ENCODE measurements around the gene CFI. TPM values are rescaled to one million over a fixed set of nuclear protein-coding genes. Genes with fewer than 3 reads are reported as not detected.

Gene CFI
- total and polyA plus RNA-seq, 9 of the 15 experiments (the other 6 are each of a cell fraction or from before 2014, with no cell fraction given) = 0.30 to 8.4 (median 0.95) TPM

DNA sequence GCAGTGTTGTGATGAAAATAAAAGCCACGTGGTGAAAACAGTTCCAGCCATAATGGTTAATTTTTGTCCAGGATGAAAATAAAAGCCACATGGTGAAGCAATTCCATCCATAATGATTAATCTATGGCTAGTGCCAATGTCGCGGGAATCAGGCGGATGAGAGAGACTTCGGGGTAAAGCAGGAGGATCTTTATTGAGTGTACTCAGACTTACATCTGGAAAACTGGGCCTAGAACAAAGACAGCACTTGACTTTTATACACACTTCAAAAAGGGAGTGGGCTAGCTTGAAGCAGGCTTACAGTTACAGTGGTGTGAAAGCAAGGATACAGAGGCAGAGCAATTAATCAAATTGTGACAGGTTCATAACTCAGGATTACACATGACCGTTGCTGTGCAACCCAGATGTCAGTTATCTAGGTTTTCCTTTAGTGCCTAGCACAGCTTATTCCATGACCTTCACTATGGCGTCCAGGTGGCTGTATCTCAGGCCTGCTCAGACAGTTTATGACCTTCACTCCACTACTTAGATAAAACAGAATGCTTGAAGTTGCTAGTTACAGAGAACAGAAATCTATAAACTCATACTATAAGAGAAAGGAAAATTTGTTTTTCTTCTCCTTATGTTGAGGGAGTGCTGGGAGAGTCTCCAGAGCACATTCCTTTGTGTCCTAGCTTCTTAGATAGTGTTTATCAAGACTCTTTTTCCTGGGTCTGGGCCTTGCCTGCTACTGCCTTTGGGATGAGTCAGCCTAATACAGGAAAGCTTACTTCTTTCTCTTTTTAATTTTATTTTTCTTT lies 66.0 kb downstream of the CFI start (continued):
- no peak for TF ChIP-seq NCOA2 (IDR thresholded peaks at IDR 0.05; ENCODE audit: partially characterized antibody in 2 of 2)
- TF ChIP-seq SREBF1 (IDR thresholded peaks at IDR 0.05; ENCODE audit: borderline replicate concordance, low read depth, low read length) = no peak
- TF ChIP-seq, protein P1, sequence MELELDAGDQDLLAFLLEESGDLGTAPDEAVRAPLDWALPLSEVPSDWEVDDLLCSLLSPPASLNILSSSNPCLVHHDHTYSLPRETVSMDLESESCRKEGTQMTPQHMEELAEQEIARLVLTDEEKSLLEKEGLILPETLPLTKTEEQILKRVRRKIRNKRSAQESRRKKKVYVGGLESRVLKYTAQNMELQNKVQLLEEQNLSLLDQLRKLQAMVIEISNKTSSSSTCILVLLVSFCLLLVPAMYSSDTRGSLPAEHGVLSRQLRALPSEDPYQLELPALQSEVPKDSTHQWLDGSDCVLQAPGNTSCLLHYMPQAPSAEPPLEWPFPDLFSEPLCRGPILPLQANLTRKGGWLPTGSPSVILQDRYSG (tag; conservative IDR thresholded peaks at IDR 0.05; ENCODE audit: low read depth) = 0 out of 2 replicates have a peak, but pooled peaks have one; percentile 3
- TF ChIP-seq, protein P2, sequence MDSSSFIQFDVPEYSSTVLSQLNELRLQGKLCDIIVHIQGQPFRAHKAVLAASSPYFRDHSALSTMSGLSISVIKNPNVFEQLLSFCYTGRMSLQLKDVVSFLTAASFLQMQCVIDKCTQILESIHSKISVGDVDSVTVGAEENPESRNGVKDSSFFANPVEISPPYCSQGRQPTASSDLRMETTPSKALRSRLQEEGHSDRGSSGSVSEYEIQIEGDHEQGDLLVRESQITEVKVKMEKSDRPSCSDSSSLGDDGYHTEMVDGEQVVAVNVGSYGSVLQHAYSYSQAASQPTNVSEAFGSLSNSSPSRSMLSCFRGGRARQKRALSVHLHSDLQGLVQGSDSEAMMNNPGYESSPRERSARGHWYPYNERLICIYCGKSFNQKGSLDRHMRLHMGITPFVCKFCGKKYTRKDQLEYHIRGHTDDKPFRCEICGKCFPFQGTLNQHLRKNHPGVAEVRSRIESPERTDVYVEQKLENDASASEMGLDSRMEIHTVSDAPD (CRISPR knock-in tag; IDR thresholded peaks at IDR 0.05) = no peak
- TF ChIP-seq OTX1 (CRISPR knock-in tag; IDR thresholded peaks at IDR 0.05) = no peak
- TF ChIP-seq SMARCE1 (IDR thresholded peaks at IDR 0.05) = peak; percentile 36; the same call in 1 of the 2 replicates
- no peak for TF ChIP-seq ZNF121 (CRISPR knock-in tag; conservative IDR thresholded peaks at IDR 0.05)
- no peak for TF ChIP-seq ZNF830 (CRISPR knock-in tag; IDR thresholded peaks at IDR 0.05)
- TF ChIP-seq, protein P3, sequence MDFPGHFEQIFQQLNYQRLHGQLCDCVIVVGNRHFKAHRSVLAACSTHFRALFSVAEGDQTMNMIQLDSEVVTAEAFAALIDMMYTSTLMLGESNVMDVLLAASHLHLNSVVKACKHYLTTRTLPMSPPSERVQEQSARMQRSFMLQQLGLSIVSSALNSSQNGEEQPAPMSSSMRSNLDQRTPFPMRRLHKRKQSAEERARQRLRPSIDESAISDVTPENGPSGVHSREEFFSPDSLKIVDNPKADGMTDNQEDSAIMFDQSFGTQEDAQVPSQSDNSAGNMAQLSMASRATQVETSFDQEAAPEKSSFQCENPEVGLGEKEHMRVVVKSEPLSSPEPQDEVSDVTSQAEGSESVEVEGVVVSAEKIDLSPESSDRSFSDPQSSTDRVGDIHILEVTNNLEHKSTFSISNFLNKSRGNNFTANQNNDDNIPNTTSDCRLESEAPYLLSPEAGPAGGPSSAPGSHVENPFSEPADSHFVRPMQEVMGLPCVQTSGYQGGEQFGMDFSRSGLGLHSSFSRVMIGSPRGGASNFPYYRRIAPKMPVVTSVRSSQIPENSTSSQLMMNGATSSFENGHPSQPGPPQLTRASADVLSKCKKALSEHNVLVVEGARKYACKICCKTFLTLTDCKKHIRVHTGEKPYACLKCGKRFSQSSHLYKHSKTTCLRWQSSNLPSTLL (IDR thresholded peaks at IDR 0.05) = no peak
- TF ChIP-seq ZNF586 (CRISPR knock-in tag; conservative IDR thresholded peaks at IDR 0.05) = no peak
- TF ChIP-seq GATAD2A (IDR thresholded peaks at IDR 0.05) = no peak
- TF ChIP-seq RB1 (IDR thresholded peaks at IDR 0.05; ENCODE audit: low read depth) = no peak
- no peak for TF ChIP-seq LCOR (CRISPR knock-in tag; IDR thresholded peaks at IDR 0.05)
- no peak for TF ChIP-seq SRSF3 (IDR thresholded peaks at IDR 0.05; ENCODE audit: insufficient read depth, low read length)
- no peak for TF ChIP-seq KAT8 (IDR thresholded peaks at IDR 0.05; ENCODE audit: low read depth)
- TF ChIP-seq MCM3 (IDR thresholded peaks at IDR 0.05) = no peak
- TF ChIP-seq, protein P4, sequence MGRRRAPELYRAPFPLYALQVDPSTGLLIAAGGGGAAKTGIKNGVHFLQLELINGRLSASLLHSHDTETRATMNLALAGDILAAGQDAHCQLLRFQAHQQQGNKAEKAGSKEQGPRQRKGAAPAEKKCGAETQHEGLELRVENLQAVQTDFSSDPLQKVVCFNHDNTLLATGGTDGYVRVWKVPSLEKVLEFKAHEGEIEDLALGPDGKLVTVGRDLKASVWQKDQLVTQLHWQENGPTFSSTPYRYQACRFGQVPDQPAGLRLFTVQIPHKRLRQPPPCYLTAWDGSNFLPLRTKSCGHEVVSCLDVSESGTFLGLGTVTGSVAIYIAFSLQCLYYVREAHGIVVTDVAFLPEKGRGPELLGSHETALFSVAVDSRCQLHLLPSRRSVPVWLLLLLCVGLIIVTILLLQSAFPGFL (CRISPR knock-in tag; IDR thresholded peaks at IDR 0.05) = no peak
- TF ChIP-seq TCF3 (CRISPR knock-in tag; IDR thresholded peaks at IDR 0.05) = peak; percentile 73
- TF ChIP-seq TBP (optimal IDR thresholded peaks at IDR 0.05; ENCODE audit: low read depth, low read length) = no peak
- TF ChIP-seq DNMT1 (IDR thresholded peaks at IDR 0.05) = no peak
- no peak for TF ChIP-seq FOXA1 (IDR thresholded peaks at IDR 0.05; ENCODE audit: borderline replicate concordance)
- TF ChIP-seq ZNF253 (CRISPR knock-in tag; conservative IDR thresholded peaks at IDR 0.05) = no peak
- TF ChIP-seq, protein P5, sequence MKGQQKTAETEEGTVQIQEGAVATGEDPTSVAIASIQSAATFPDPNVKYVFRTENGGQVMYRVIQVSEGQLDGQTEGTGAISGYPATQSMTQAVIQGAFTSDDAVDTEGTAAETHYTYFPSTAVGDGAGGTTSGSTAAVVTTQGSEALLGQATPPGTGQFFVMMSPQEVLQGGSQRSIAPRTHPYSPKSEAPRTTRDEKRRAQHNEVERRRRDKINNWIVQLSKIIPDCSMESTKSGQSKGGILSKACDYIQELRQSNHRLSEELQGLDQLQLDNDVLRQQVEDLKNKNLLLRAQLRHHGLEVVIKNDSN (CRISPR knock-in tag; IDR thresholded peaks at IDR 0.05) = no peak
- peak; percentile 44; the same call in 1 of the 2 replicates for TF ChIP-seq EP400 (IDR thresholded peaks at IDR 0.05)

All from K562 (cell line).